SK-N-SH treated with all-trans-retinoic acid at 6 μM for 48 hours (cell line): ENCODE data around the gene CDK5RAP2.

ENCODE experiments used
- ATAC-seq: fragments of 200-7000 bp; cut with Tn5 transposase; 3 replicates; pipeline ENCODE4 v1.9.1; 2020; ENCODE audit warnings: mild to moderate bottlenecking, moderate library complexity
- ARNTL ChIP-seq: fragments of 450-650 bp; formaldehyde crosslinking; IDR thresholded peaks from 2 replicates; pipeline ENCODE4 v1.5.0; 2020; ENCODE audit warnings: low read depth, mild to moderate bottlenecking, moderate library complexity, borderline replicate concordance
- CSDC2 ChIP-seq: fragments of 250-450 bp; sonication (Bioruptor Pico); IDR thresholded peaks from 2 replicates; pipeline ENCODE4 v1.5.0; 2020; ENCODE audit warnings: mild to moderate bottlenecking, moderate library complexity
- GLIS3 ChIP-seq: fragments of 250-450 bp; sonication (Bioruptor Pico); IDR thresholded peaks from 2 replicates; pipeline ENCODE4 v1.5.0; 2020; ENCODE audit warnings: mild to moderate bottlenecking, moderate library complexity
- ISL1 ChIP-seq: fragments of 250-450 bp; sonication (Bioruptor Pico); IDR thresholded peaks from 2 replicates; pipeline ENCODE4 v2.1.2; 2022; ENCODE audit warnings: mild to moderate bottlenecking, moderate library complexity
- PPARA ChIP-seq: fragments of 250-450 bp; sonication (Bioruptor Pico); IDR thresholded peaks from 2 replicates; pipeline ENCODE4 v1.5.0; 2020; ENCODE audit warnings: mild to moderate bottlenecking, borderline replicate concordance
- RARB ChIP-seq: fragments of 250-450 bp; sonication (Bioruptor Pico); IDR thresholded peaks from 2 replicates; pipeline ENCODE4 v1.8.0; 2021; ENCODE audit warnings: mild to moderate bottlenecking, moderate library complexity
- TCF4 ChIP-seq: fragments of 250-450 bp; sonication (Bioruptor Pico); IDR thresholded peaks from 2 replicates; pipeline ENCODE4 v1.8.0; 2021; ENCODE audit warnings: mild to moderate bottlenecking, moderate library complexity, borderline replicate concordance
- TOX ChIP-seq: fragments of 250-450 bp; sonication (Bioruptor Pico); IDR thresholded peaks from 2 replicates; pipeline ENCODE4 v1.8.0; 2021; ENCODE audit warnings: mild to moderate bottlenecking, moderate library complexity, borderline replicate concordance
- ZC3H10 ChIP-seq: fragments of 250-450 bp; sonication (Bioruptor Pico); IDR thresholded peaks from 2 replicates; pipeline ENCODE4 v1.5.1; 2021; ENCODE audit warnings: mild to moderate bottlenecking, moderate library complexity
- ZFP3 ChIP-seq: fragments of 250-450 bp; sonication (Bioruptor Pico); IDR thresholded peaks from 2 replicates; pipeline ENCODE4 v1.5.0; 2020; ENCODE audit warnings: mild to moderate bottlenecking, moderate library complexity
- ZNF70 ChIP-seq: fragments of 450-650 bp; formaldehyde crosslinking; IDR thresholded peaks from 2 replicates; pipeline ENCODE4 v1.5.0; 2020; ENCODE audit warnings: mild to moderate bottlenecking, moderate library complexity
- ZNF8 ChIP-seq: fragments of 450-650 bp; formaldehyde crosslinking; IDR thresholded peaks from 2 replicates; pipeline ENCODE4 v1.5.0; 2020; ENCODE audit warnings: mild to moderate bottlenecking, moderate library complexity
- TF ChIP-seq, protein P1 (sequence below): fragments of 250-450 bp; sonication (Bioruptor Pico); IDR thresholded peaks from 2 replicates; pipeline ENCODE4 v1.5.1; 2021; ENCODE audit warnings: mild to moderate bottlenecking, moderate library complexity
- TF ChIP-seq, protein P2 (sequence below): fragments of 250-450 bp; sonication (Bioruptor Pico); IDR thresholded peaks from 2 replicates; pipeline ENCODE4 v1.8.0; 2021; ENCODE audit warnings: low read depth, mild to moderate bottlenecking, moderate library complexity, borderline replicate concordance
- TF ChIP-seq, protein P3 (sequence below): fragments of 250-450 bp; sonication (Bioruptor Pico); IDR thresholded peaks from 2 replicates; pipeline ENCODE4 v1.5.1; 2020; ENCODE audit warnings: low read depth, mild to moderate bottlenecking, moderate library complexity
- TF ChIP-seq, protein P4 (sequence below): fragments of 250-450 bp; sonication (Bioruptor Pico); IDR thresholded peaks from 2 replicates; pipeline ENCODE4 v1.5.0; 2020; ENCODE audit warnings: mild to moderate bottlenecking, moderate library complexity
- TF ChIP-seq, protein P5 (sequence below): fragments of 250-450 bp; sonication (Bioruptor Pico); IDR thresholded peaks from 2 replicates; pipeline ENCODE4 v1.8.0; 2020; ENCODE audit warnings: mild to moderate bottlenecking, moderate library complexity, borderline replicate concordance

Gene CDK5RAP2

DNA sequence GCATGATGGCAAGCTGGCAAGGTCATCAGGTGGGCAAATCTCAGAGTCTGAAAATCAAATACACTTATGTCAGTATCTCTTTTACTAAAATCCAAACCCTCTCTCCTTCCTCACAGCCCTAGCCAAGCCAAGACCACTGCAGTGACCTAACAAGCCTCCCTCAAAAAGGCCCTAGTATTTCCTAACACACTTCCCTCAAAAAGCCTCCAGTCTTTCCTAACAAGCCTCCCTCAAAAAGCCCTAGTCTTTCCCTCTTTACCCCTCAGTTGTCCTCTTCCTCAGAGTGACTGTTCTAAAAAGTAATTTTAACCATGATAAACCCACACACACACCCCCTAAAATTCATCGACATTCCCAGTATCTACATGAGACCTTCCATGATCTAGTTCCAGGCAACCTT lies 140.0 kb downstream of the CDK5RAP2 start:
- TF ChIP-seq ZNF70 (CRISPR knock-in tag) = no peak
- TF ChIP-seq CSDC2 (CRISPR knock-in tag) = no peak
- no peak for TF ChIP-seq GLIS3
- no peak for TF ChIP-seq ZNF8 (CRISPR knock-in tag)
- TF ChIP-seq ZFP3 (CRISPR knock-in tag) = no peak
- TF ChIP-seq, protein P1, sequence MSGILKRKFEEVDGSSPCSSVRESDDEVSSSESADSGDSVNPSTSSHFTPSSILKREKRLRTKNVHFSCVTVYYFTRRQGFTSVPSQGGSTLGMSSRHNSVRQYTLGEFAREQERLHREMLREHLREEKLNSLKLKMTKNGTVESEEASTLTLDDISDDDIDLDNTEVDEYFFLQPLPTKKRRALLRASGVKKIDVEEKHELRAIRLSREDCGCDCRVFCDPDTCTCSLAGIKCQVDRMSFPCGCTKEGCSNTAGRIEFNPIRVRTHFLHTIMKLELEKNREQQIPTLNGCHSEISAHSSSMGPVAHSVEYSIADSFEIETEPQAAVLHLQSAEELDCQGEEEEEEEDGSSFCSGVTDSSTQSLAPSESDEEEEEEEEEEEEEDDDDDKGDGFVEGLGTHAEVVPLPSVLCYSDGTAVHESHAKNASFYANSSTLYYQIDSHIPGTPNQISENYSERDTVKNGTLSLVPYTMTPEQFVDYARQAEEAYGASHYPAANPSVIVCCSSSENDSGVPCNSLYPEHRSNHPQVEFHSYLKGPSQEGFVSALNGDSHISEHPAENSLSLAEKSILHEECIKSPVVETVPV (CRISPR knock-in tag) = no peak
- TF ChIP-seq TOX (CRISPR knock-in tag) = no peak
- TF ChIP-seq, all 23 proteins: peak for 0
- ATAC-seq = no peak

DNA sequence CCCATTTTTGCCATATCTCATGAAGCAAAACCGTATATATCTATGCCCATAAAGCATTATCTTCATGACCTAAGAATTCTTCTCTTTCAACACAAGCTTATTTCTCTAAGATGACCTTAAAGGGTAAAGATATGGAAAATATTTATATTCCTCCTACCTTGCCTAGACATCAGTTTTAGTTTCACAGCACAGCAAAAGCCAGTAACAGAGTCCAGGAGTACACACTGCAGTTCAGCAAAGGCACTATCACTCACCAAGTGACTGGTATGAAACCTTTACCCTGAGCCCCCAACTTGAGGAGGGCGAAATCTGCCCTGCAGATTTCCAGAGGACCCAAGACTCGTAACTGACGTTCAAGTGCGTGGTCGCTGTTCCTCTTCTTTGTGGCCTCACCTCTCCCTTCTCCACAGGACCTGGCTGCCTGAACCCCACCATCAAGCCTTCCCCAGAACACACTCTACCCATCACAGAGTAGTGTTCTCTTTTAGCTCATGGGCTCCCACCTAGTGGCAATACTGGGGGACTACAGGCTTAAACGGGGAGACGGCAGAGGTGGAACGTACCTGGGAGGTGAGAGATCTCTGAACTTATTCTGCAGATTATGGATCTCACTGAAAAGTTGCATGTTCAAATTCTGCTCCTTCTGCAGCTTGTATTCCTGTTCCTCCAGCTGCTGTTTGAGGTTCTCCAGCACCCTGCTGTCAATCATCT lies 141.0 kb downstream of the CDK5RAP2 start:
- TF ChIP-seq, protein P2, sequence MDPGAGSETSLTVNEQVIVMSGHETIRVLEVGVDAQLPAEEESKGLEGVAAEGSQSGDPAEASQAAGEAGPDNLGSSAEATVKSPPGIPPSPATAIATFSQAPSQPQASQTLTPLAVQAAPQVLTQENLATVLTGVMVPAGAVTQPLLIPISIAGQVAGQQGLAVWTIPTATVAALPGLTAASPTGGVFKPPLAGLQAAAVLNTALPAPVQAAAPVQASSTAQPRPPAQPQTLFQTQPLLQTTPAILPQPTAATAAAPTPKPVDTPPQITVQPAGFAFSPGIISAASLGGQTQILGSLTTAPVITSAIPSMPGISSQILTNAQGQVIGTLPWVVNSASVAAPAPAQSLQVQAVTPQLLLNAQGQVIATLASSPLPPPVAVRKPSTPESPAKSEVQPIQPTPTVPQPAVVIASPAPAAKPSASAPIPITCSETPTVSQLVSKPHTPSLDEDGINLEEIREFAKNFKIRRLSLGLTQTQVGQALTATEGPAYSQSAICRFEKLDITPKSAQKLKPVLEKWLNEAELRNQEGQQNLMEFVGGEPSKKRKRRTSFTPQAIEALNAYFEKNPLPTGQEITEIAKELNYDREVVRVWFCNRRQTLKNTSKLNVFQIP (CRISPR knock-in tag) = no peak
- no peak for TF ChIP-seq TCF4 (CRISPR knock-in tag)
- no peak for TF ChIP-seq CSDC2 (CRISPR knock-in tag)
- TF ChIP-seq, protein P3, sequence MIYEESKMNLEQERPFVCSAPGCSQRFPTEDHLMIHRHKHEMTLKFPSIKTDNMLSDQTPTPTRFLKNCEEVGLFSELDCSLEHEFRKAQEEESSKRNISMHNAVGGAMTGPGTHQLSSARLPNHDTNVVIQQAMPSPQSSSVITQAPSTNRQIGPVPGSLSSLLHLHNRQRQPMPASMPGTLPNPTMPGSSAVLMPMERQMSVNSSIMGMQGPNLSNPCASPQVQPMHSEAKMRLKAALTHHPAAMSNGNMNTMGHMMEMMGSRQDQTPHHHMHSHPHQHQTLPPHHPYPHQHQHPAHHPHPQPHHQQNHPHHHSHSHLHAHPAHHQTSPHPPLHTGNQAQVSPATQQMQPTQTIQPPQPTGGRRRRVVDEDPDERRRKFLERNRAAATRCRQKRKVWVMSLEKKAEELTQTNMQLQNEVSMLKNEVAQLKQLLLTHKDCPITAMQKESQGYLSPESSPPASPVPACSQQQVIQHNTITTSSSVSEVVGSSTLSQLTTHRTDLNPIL (CRISPR knock-in tag) = no peak
- no peak for TF ChIP-seq ISL1 (CRISPR knock-in tag)
- TF ChIP-seq, protein P4, sequence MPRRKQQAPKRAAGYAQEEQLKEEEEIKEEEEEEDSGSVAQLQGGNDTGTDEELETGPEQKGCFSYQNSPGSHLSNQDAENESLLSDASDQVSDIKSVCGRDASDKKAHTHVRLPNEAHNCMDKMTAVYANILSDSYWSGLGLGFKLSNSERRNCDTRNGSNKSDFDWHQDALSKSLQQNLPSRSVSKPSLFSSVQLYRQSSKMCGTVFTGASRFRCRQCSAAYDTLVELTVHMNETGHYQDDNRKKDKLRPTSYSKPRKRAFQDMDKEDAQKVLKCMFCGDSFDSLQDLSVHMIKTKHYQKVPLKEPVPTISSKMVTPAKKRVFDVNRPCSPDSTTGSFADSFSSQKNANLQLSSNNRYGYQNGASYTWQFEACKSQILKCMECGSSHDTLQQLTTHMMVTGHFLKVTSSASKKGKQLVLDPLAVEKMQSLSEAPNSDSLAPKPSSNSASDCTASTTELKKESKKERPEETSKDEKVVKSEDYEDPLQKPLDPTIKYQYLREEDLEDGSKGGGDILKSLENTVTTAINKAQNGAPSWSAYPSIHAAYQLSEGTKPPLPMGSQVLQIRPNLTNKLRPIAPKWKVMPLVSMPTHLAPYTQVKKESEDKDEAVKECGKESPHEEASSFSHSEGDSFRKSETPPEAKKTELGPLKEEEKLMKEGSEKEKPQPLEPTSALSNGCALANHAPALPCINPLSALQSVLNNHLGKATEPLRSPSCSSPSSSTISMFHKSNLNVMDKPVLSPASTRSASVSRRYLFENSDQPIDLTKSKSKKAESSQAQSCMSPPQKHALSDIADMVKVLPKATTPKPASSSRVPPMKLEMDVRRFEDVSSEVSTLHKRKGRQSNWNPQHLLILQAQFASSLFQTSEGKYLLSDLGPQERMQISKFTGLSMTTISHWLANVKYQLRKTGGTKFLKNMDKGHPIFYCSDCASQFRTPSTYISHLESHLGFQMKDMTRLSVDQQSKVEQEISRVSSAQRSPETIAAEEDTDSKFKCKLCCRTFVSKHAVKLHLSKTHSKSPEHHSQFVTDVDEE = no peak
- TF ChIP-seq ZNF70 (CRISPR knock-in tag) = no peak
- no peak for TF ChIP-seq ZC3H10 (CRISPR knock-in tag)
- TF ChIP-seq ARNTL (CRISPR knock-in tag) = no peak
- no peak for TF ChIP-seq RARB (CRISPR knock-in tag)
- TF ChIP-seq, protein P5, sequence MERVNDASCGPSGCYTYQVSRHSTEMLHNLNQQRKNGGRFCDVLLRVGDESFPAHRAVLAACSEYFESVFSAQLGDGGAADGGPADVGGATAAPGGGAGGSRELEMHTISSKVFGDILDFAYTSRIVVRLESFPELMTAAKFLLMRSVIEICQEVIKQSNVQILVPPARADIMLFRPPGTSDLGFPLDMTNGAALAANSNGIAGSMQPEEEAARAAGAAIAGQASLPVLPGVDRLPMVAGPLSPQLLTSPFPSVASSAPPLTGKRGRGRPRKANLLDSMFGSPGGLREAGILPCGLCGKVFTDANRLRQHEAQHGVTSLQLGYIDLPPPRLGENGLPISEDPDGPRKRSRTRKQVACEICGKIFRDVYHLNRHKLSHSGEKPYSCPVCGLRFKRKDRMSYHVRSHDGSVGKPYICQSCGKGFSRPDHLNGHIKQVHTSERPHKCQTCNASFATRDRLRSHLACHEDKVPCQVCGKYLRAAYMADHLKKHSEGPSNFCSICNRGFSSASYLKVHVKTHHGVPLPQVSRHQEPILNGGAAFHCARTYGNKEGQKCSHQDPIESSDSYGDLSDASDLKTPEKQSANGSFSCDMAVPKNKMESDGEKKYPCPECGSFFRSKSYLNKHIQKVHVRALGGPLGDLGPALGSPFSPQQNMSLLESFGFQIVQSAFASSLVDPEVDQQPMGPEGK (CRISPR knock-in tag) = no peak
- TF ChIP-seq, protein P1 (CRISPR knock-in tag) = no peak
- TF ChIP-seq PPARA (CRISPR knock-in tag) = no peak
- TF ChIP-seq ZFP3 (CRISPR knock-in tag) = no peak
- peak; percentile 83 for ATAC-seq

DNA sequence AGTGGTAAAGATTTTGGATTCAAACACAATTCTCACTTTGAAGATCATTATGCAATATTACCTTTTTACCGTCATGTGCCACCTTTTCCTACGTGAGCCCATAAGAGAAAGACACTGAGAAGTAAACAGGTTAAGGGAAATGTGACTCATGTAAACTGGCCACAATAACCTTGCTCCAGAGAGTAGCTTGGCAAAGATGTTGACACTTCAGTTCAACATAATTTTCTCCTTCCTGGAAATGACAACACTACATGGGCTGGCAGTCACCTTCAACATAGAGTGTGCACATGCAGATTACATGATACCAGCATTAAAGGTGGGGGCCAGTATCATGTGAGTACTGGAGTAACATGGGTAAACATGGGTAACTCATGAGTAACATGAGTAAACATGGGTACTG lies 141.9 kb downstream of the CDK5RAP2 start:
- TF ChIP-seq, protein P3 (CRISPR knock-in tag) = no peak
- no peak for ATAC-seq
